ENCODE measurements around the gene IGFN1. TPM values are rescaled to one million over a fixed set of nuclear protein-coding genes. Genes with fewer than 3 reads are reported as not detected.
"Not testable (repeated sequence)": the region's sequence is repeated elsewhere in the genome, so short reads cannot be mapped to it uniquely, and the experiment has no call there.

The IGFN1 gene
- total and polyA plus RNA-seq, 2 of the 4 experiments (the other 2 are of a cell fraction) = 0.05 TPM; not detected in 1

DNA sequence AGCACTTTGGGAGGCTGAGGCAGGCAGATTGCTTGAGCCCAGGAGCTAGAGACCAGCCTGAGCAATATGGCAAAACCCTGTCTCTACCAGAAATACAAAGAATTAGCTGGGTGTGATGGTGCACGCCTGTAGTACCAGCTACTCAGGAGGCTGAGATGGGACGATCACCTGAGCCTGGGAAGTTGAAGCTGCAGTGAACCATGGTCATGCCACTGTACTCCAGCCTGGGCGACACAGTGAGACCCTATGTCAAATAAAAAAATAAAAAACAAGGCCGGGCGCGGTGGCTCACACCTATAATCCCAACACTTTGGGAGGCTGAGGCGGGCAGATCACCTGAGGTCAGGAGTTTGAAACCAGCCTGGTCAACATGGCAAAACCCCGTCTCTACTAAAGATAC is 27.6 kb upstream of the IGFN1 start:
- POLR2A ChIA-PET (ENCODE audit: unreplicated experiment); H3K27ac ChIP-seq (ENCODE audit: insufficient read depth, low read length); H4K91ac ChIP-seq (ENCODE audit: insufficient read depth, low read depth, low read length); H2BK5ac ChIP-seq (ENCODE audit: low read depth, low read length, poor library complexity, severe bottlenecking); H4K8ac ChIP-seq (ENCODE audit: low read depth in 2 of 2, low read length in 2 of 2); ATAC-seq (ENCODE audit: low read depth); H2AK9ac ChIP-seq (replicated peaks; ENCODE audit: low read depth, low read length, poor library complexity); H2BK15ac ChIP-seq (ENCODE audit: low read depth, low read length); H3K4ac ChIP-seq (ENCODE audit: low read depth, low read length); H2BK120ac ChIP-seq (ENCODE audit: low read depth, low read length); dilution Hi-C loops (cut with HindIII; ENCODE audit: low sequenced_read_pairs, unreplicated experiment); H3K4me3 ChIP-seq (ENCODE audit: insufficient read depth, low read depth, low read length); H4K5ac ChIP-seq (ENCODE audit: low read depth, low read length); H3K79me1 ChIP-seq (ENCODE audit: low read depth in 1 of 2, low read length in 2 of 2); H3K9ac ChIP-seq (ENCODE audit: low read depth, low read length); H3K14ac ChIP-seq (replicated peaks; ENCODE audit: low read depth, low read length); intact Hi-C loops (cut with micrococcal nuclease); H3K4me1 ChIP-seq (ENCODE audit: control insufficient read depth, insufficient read depth, low read length); DNase-seq; H3K23ac ChIP-seq (ENCODE audit: low read depth, low read length); H4K20me1 ChIP-seq (ENCODE audit: insufficient read depth, low read length); H2AK5ac ChIP-seq (ENCODE audit: low read depth, low read length); H3K4me2 ChIP-seq (ENCODE audit: low read depth, low read length); H3K18ac ChIP-seq (ENCODE audit: low read depth, low read length); H3K9me3 ChIP-seq (ENCODE audit: control insufficient read depth, insufficient read depth, low read length); H2AFZ ChIP-seq (replicated peaks; ENCODE audit: low read length, poor library complexity); BruUV-seq (replicated peaks); H2BK20ac ChIP-seq (ENCODE audit: low read depth, low read length); H3K56ac ChIP-seq (ENCODE audit: extremely low read depth, insufficient read depth, low read length); H3K36me3 ChIP-seq (ENCODE audit: control insufficient read depth, insufficient read depth, low read length); in situ Hi-C loops (cut with MboI; ENCODE audit: low sequenced_read_pairs); H3K9me1 ChIP-seq (ENCODE audit: insufficient read depth, low read length): not testable (repeated sequence)
- no CpG with 5 or more reads among the region's 8 CpGs for WGBS, 2 experiments (ENCODE audit: extremely low coverage in 2 of 2, insufficient read length in 1 of 2)
- CTCF ChIA-PET = interaction anchor here (0.6 kb wide), 1 partner anchor 327 kb away, joined by 3 read pairs; no protein-coding TSS in a partner anchor
- peaks cover 28% of the 10 kb centered on the region for H3K27me3 ChIP-seq (ENCODE audit: control insufficient read depth, insufficient read depth, low read length)
